Measurements from ENCODE around the gene ALDH16A1.

Gene ALDH16A1

GRCh38 chr19:49489601-49490167 is 36.7 kb downstream of the ALDH16A1 start:
- peak in 1 of 5 donors; percentile 60 for DNase-seq

- DNase-seq, result no peak
Observed at GRCh38 chr19:49490287-49491029, 37.4 kb downstream of the ALDH16A1 start.

GRCh38 chr19:49491030-49491803 is 38.2 kb downstream of the ALDH16A1 start:
- DNase-seq, result no peak

GRCh38 chr19:49491804-49492572 is 39.0 kb downstream of the ALDH16A1 start:
- DNase-seq, result no peak

GRCh38 chr19:49492573-49493405 is 39.8 kb downstream of the ALDH16A1 start:
- no peak for DNase-seq

GRCh38 chr19:49496574-49497008 is 43.6 kb downstream of the ALDH16A1 start:
- no peak for DNase-seq

- peak; percentile 63 to 82 (median 74) for DNase-seq
Observed at GRCh38 chr19:49497047-49497788, 44.2 kb downstream of the ALDH16A1 start.

GRCh38 chr19:49497789-49498103 is 44.7 kb downstream of the ALDH16A1 start:
- no peak for DNase-seq

- DNase-seq, result no peak
Observed at GRCh38 chr19:49498475-49498874, 45.5 kb downstream of the ALDH16A1 start.

GRCh38 chr19:49499030-49499670 is 46.1 kb downstream of the ALDH16A1 start:
- peak in 1 of 5 donors; percentile 53 for DNase-seq

- DNase-seq, result peak in 1 of 5 donors; percentile 72
Observed at GRCh38 chr19:49502866-49503581, 50.0 kb downstream of the ALDH16A1 start.

GRCh38 chr19:49503582-49503962 is 50.5 kb downstream of the ALDH16A1 start:
- no peak for DNase-seq

- DNase-seq, result peak; percentile 48 to 78 (median 67)
Observed at GRCh38 chr19:49506575-49507105, 53.6 kb downstream of the ALDH16A1 start.

GRCh38 chr19:49507803-49508494 is 54.9 kb downstream of the ALDH16A1 start:
- DNase-seq, result no peak

- no peak for DNase-seq
Observed at GRCh38 chr19:49512970-49513745, 60.1 kb downstream of the ALDH16A1 start.

- no peak for DNase-seq
Observed at GRCh38 chr19:49513746-49514118, 60.7 kb downstream of the ALDH16A1 start.

- DNase-seq, result no peak
Observed at GRCh38 chr19:49514151-49514550, 61.1 kb downstream of the ALDH16A1 start.

- no peak for DNase-seq
Observed at GRCh38 chr19:49515767-49516166, 62.7 kb downstream of the ALDH16A1 start.

Data from T-helper 1 cell (primary cell).